ENCODE measurements around the gene GPC6. TPM values are rescaled to one million over a fixed set of nuclear protein-coding genes. Genes with fewer than 3 reads are reported as not detected.

The GPC6 gene
- polyA plus RNA-seq, 2 donors: 0.16 to 0.22 TPM

DNA sequence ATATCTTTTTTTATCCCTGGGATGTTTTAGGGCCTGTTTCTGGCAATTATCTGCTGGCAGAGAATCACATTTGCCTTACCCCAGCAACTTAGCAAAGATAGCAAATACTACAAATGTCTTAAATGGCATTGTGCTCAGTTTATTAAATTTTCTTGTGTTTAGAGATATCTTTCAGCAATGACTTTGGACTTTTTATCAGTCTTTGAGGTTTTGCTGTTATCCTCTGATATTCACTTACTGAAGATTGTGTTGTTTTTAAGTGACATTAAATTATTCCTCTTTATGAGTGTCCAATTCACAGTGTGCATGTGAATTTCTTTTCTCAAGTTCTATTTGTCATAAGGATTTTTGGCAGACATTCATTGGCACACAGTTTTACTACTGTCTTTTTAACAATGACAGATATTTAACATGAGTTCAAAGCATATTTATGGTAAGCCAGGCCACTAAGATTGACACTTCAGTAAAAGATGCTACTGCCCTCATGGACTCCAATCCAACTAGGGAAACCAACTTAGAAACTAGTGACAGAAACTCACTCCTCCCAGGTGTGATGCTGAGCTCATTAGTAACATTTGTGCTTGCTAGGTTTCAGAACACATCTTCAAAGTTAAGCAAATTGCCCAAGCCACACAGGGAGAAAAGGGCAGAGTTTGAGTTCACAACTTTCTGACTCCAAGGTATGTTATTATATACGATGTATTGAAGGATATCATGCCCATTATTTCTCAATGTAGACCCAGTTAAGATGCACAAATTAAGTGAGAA lies 481.9 kb downstream of the GPC6 start:
- H3K27ac ChIP-seq (ENCODE audit: low read depth in 2 of 2, low read length in 1 of 2): no peak overlapping the region
- no peaks in the 10 kb centered on the region for H3K9me3 ChIP-seq (ENCODE audit: control insufficient read depth in 2 of 2, insufficient read depth in 1 of 2, low read depth in 1 of 2, low read length in 1 of 2)
- no peaks in the 10 kb centered on the region for H3K36me3 ChIP-seq (ENCODE audit: control insufficient read depth in 2 of 2, insufficient read depth in 2 of 2, low read length in 1 of 2)
- WGBS, 2 donors: 64 to 75% methylated on average over 1 of the region's 1 CpG
- H3K4me1 ChIP-seq (ENCODE audit: control insufficient read depth in 2 of 2, insufficient read depth in 2 of 2, low read length in 1 of 2): no peaks in the 10 kb centered on the region
- H3K27me3 ChIP-seq (ENCODE audit: control insufficient read depth in 1 of 2, insufficient read depth in 2 of 2, low read length in 2 of 2): no peaks in the 10 kb centered on the region
- no peak overlapping the region for H3K4me3 ChIP-seq (ENCODE audit: low read depth in 1 of 2, low read length in 2 of 2)

DNA sequence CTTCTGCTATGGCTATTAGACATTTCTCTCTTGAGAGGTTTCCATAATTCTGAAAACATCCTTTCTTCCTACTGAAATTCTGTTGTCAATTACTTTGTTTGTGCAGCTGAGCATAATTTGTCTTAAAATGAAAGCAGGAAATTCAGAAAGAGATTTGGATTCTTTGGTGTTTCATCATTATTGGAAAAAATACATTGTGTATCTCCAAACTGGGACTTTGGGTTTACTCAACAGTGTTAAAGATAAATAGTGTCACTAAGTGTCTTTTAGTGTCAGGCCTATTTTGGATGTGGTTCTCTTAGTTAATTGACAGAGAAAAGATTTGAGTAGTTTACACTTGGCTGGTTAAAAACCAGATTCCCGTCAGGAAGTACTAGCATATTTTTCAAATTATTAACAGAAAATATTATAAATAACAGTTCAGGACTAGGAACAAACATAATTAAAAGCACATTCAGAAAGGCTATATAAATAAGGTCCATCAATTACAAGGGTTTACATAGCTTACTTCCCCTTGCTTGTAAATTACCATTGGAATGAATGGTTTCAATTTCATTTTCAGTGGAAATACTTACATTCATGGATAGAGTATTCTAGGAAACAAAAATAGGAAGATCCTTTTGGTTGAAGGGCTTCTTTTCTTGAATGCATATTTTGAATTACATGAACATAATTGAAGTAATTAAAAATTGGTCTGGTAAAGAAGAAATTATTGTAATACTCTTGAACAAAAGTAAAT lies 483.1 kb downstream of the GPC6 start:
- Histone ChIP-seq H3K27me3 (ENCODE audit: control insufficient read depth in 1 of 2, insufficient read depth in 2 of 2, low read length in 2 of 2) (no peaks in the 10 kb centered on the region), H3K27ac (ENCODE audit: low read depth in 2 of 2, low read length in 1 of 2) (no peak overlapping the region), H3K4me3 (ENCODE audit: low read depth in 1 of 2, low read length in 2 of 2) (no peak overlapping the region), H3K36me3 (ENCODE audit: control insufficient read depth in 2 of 2, insufficient read depth in 2 of 2, low read length in 1 of 2) (no peaks in the 10 kb centered on the region), H3K4me1 (ENCODE audit: control insufficient read depth in 2 of 2, insufficient read depth in 2 of 2, low read length in 1 of 2) (no peaks in the 10 kb centered on the region), H3K9me3 (ENCODE audit: control insufficient read depth in 2 of 2, insufficient read depth in 1 of 2, low read depth in 1 of 2, low read length in 1 of 2) (no peaks in the 10 kb centered on the region)
- 0% methylated on average over 1 of the region's 1 CpG for WGBS, 2 donors

DNA sequence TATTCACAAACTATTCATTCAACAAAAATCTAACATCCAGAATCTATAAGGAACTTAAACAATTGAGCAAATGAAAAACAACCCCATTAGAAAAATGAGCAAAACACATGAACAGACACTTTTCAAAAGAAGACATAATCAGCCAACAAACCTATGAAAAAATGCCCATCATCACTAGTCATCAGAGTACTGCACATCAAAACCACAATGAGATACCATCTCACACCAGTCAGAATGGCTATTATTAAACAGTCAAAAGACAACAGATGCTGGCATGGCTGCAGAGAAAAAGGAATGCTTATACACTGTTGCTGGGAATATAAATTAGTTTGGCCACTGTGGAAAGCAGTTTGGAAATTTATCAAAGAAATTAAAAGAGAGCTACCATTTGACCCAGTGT lies 487.6 kb downstream of the GPC6 start:
- Histone ChIP-seq H3K9me3 (ENCODE audit: control insufficient read depth in 2 of 2, insufficient read depth in 1 of 2, low read depth in 1 of 2, low read length in 1 of 2) (no peaks in the 10 kb centered on the region), H3K36me3 (ENCODE audit: control insufficient read depth in 2 of 2, insufficient read depth in 2 of 2, low read length in 1 of 2) (no peaks in the 10 kb centered on the region), H3K27ac (ENCODE audit: low read depth in 2 of 2, low read length in 1 of 2) (no peak overlapping the region), H3K27me3 (ENCODE audit: control insufficient read depth in 1 of 2, insufficient read depth in 2 of 2, low read length in 2 of 2) (no peaks in the 10 kb centered on the region), H3K4me1 (ENCODE audit: control insufficient read depth in 2 of 2, insufficient read depth in 2 of 2, low read length in 1 of 2) (no peaks in the 10 kb centered on the region), H3K4me3 (ENCODE audit: low read depth in 1 of 2, low read length in 2 of 2) (no peak overlapping the region)

DNA sequence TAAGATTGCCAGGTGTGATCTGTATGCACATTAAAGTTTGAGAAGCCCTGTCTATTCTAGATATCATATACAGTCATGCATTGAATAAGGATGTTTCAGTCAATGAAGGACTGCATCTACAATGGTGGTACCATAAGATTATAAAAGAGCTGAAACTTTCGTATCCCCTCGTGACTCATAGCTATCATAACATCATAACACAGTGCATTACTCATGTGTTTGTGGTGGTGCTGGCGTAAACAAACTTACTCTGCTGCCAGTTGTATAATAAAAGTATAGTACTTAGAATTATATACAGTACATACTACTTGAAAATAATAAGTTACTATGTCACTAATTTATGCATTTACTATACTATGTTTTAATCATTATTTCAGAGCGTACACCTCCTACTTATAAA lies 489.3 kb downstream of the GPC6 start:
- no peaks in the 10 kb centered on the region for H3K9me3 ChIP-seq (ENCODE audit: control insufficient read depth in 2 of 2, insufficient read depth in 1 of 2, low read depth in 1 of 2, low read length in 1 of 2)
- no peaks in the 10 kb centered on the region for H3K36me3 ChIP-seq (ENCODE audit: control insufficient read depth in 2 of 2, insufficient read depth in 2 of 2, low read length in 1 of 2)
- WGBS, 2 donors: 86 to 87% methylated on average over 4 of the region's 4 CpGs
- H3K4me1 ChIP-seq (ENCODE audit: control insufficient read depth in 2 of 2, insufficient read depth in 2 of 2, low read length in 1 of 2): no peaks in the 10 kb centered on the region
- H3K27me3 ChIP-seq (ENCODE audit: control insufficient read depth in 1 of 2, insufficient read depth in 2 of 2, low read length in 2 of 2): no peaks in the 10 kb centered on the region
- H3K4me3 ChIP-seq (ENCODE audit: low read depth in 1 of 2, low read length in 2 of 2): no peak overlapping the region
- H3K27ac ChIP-seq (ENCODE audit: low read depth in 2 of 2, low read length in 1 of 2): no peak overlapping the region

DNA sequence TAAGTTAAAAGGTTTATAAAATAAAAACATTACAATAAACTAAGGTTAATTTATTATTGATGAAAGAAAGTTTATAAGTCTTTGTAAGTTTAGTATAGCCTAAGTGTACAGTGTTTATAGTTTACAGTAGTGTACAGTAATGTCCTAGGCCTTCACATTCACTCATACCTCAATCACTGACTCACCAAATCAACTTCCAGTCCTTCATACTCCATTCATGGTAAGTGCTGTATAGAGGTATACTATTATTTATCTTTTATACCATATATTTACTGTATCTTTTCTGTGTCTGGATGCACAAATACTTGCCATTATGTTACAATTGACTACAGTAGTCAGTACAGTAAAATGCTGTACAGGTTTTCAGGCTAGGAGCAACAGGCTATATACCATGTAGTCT lies 490.0 kb downstream of the GPC6 start:
- no peaks in the 10 kb centered on the region for H3K36me3 ChIP-seq (ENCODE audit: control insufficient read depth in 2 of 2, insufficient read depth in 2 of 2, low read length in 1 of 2)
- no peaks in the 10 kb centered on the region for H3K4me1 ChIP-seq (ENCODE audit: control insufficient read depth in 2 of 2, insufficient read depth in 2 of 2, low read length in 1 of 2)
- H3K27ac ChIP-seq (ENCODE audit: low read depth in 2 of 2, low read length in 1 of 2): no peak overlapping the region
- H3K4me3 ChIP-seq (ENCODE audit: low read depth in 1 of 2, low read length in 2 of 2): no peak overlapping the region
- no peaks in the 10 kb centered on the region for H3K9me3 ChIP-seq (ENCODE audit: control insufficient read depth in 2 of 2, insufficient read depth in 1 of 2, low read depth in 1 of 2, low read length in 1 of 2)
- H3K27me3 ChIP-seq (ENCODE audit: control insufficient read depth in 1 of 2, insufficient read depth in 2 of 2, low read length in 2 of 2): no peaks in the 10 kb centered on the region

DNA sequence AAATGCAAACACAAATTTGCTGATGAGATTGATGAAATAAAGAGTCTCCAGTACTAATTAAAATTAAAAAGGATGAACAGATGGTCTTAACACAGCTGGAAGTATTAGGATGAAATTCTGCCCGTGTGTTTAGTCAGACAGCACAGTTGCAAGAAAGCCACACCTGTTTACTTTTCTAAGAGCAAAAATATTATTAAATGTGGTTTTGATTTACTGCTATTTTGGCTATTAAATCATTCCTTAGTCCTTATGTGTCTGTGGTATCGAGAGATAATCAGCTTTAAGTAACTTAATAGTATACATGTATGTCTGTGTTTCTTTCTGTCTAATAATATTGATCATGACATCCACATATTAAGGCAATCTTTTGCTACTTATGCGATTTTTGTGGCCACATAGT lies 494.9 kb downstream of the GPC6 start:
- H3K36me3 ChIP-seq (ENCODE audit: control insufficient read depth in 2 of 2, insufficient read depth in 2 of 2, low read length in 1 of 2): no peaks in the 10 kb centered on the region
- no peak overlapping the region for H3K4me3 ChIP-seq (ENCODE audit: low read depth in 1 of 2, low read length in 2 of 2)
- H3K9me3 ChIP-seq (ENCODE audit: control insufficient read depth in 2 of 2, insufficient read depth in 1 of 2, low read depth in 1 of 2, low read length in 1 of 2): no peaks in the 10 kb centered on the region
- no peak overlapping the region for H3K27ac ChIP-seq (ENCODE audit: low read depth in 2 of 2, low read length in 1 of 2)
- H3K27me3 ChIP-seq (ENCODE audit: control insufficient read depth in 1 of 2, insufficient read depth in 2 of 2, low read length in 2 of 2): no peaks in the 10 kb centered on the region
- WGBS, 2 donors: 43 to 46% methylated on average over 3 of the region's 3 CpGs
- H3K4me1 ChIP-seq (ENCODE audit: control insufficient read depth in 2 of 2, insufficient read depth in 2 of 2, low read length in 1 of 2): no peaks in the 10 kb centered on the region

DNA sequence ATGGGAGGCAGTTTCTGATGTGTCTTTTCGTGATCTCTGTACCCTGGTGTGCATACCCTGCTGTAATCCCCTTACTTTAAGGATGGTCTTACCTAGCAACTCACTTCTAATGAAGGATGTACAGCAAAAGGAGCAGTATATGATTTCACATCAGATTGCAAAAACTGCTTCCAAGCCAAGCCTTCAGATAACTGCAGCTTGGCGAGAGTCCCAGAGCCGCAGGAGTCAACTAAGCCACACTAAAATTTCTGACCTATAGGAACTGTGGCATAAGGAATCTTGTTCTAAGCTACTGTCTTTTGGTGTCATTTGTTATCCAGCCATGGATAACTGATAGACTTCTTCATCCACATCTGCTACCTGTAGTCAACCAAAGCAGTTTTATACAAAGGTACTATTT lies 496.7 kb downstream of the GPC6 start:
- 82% methylated on average over 3 of the region's 3 CpGs for WGBS, 2 donors
- H3K36me3 ChIP-seq (ENCODE audit: control insufficient read depth in 2 of 2, insufficient read depth in 2 of 2, low read length in 1 of 2): no peaks in the 10 kb centered on the region
- H3K4me1 ChIP-seq (ENCODE audit: control insufficient read depth in 2 of 2, insufficient read depth in 2 of 2, low read length in 1 of 2): no peaks in the 10 kb centered on the region
- no peak overlapping the region for H3K4me3 ChIP-seq (ENCODE audit: low read depth in 1 of 2, low read length in 2 of 2)
- H3K27ac ChIP-seq (ENCODE audit: low read depth in 2 of 2, low read length in 1 of 2): no peak overlapping the region
- H3K27me3 ChIP-seq (ENCODE audit: control insufficient read depth in 1 of 2, insufficient read depth in 2 of 2, low read length in 2 of 2): no peaks in the 10 kb centered on the region
- H3K9me3 ChIP-seq (ENCODE audit: control insufficient read depth in 2 of 2, insufficient read depth in 1 of 2, low read depth in 1 of 2, low read length in 1 of 2): no peaks in the 10 kb centered on the region

DNA sequence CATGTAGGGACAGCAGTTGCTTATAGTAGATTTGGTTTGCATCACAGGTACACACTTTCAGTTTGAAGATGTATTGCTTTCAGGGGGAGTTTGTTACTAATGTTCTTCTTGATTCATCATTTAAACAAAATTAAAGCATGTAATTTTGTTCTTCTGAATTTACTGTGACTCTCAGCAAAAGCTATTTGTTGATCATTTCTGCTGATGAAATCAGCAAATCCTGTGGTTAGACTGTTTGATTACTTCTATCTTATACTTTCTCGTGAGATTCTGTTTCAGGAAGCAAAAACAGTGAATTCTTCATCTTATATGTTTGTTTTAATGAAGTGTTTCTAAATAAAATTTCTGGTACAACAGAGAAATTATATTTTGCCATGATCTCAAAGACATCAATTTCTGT lies 497.6 kb downstream of the GPC6 start:
- no peaks in the 10 kb centered on the region for H3K4me1 ChIP-seq (ENCODE audit: control insufficient read depth in 2 of 2, insufficient read depth in 2 of 2, low read length in 1 of 2)
- H3K36me3 ChIP-seq (ENCODE audit: control insufficient read depth in 2 of 2, insufficient read depth in 2 of 2, low read length in 1 of 2): no peaks in the 10 kb centered on the region
- WGBS, 2 donors: 80 to 85% methylated on average over 1 of the region's 1 CpG
- H3K9me3 ChIP-seq (ENCODE audit: control insufficient read depth in 2 of 2, insufficient read depth in 1 of 2, low read depth in 1 of 2, low read length in 1 of 2): no peaks in the 10 kb centered on the region
- H3K27me3 ChIP-seq (ENCODE audit: control insufficient read depth in 1 of 2, insufficient read depth in 2 of 2, low read length in 2 of 2): no peaks in the 10 kb centered on the region
- no peak overlapping the region for H3K4me3 ChIP-seq (ENCODE audit: low read depth in 1 of 2, low read length in 2 of 2)
- H3K27ac ChIP-seq (ENCODE audit: low read depth in 2 of 2, low read length in 1 of 2): no peak overlapping the region

DNA sequence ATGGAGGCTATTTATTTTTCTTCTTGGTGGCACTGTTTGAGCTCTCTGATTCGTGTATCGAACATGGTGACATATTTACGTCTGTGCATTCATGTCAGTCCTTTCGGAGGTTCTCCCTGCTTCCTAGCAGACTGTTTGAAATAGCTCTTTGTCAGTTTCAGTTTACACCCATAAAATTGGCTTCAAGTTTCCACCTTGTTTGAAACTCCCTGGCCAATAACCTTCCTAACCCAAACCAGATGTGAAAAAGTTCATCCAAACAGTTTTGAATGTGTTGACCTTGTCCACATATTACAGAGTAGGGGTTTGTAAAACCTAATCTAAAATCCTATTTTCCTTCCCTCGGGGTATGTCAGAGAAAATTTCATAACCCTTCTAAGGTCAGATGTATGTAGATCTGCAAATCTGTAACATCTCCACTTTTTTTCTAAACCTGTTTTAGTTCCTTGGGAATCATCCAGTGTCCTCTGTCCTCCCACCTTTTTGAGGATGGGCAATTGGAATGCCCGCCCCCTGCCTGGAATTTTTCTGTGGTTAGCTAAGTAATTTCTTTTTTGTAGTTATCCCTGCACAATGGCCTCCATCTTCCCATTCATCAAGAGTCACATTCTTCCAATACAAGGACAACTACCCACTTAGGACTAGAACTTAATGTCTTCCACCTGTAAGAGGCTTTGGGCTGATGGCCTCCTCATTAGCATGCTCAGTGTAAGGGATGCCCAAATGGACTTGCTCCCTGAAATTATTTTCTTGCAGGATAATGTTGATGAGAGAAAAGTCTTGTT lies 499.8 kb downstream of the GPC6 start:
- Histone ChIP-seq H3K4me3 (ENCODE audit: low read depth in 1 of 2, low read length in 2 of 2) (no peak overlapping the region), H3K27me3 (ENCODE audit: control insufficient read depth in 1 of 2, insufficient read depth in 2 of 2, low read length in 2 of 2) (no peaks in the 10 kb centered on the region), H3K36me3 (ENCODE audit: control insufficient read depth in 2 of 2, insufficient read depth in 2 of 2, low read length in 1 of 2) (no peaks in the 10 kb centered on the region), H3K9me3 (ENCODE audit: control insufficient read depth in 2 of 2, insufficient read depth in 1 of 2, low read depth in 1 of 2, low read length in 1 of 2) (no peaks in the 10 kb centered on the region), H3K4me1 (ENCODE audit: control insufficient read depth in 2 of 2, insufficient read depth in 2 of 2, low read length in 1 of 2) (no peaks in the 10 kb centered on the region), H3K27ac (ENCODE audit: low read depth in 2 of 2, low read length in 1 of 2) (no peak overlapping the region)
- WGBS, 2 donors: 55 to 73% methylated on average over 6 of the region's 6 CpGs
